Astrocyte (in vitro differentiated cells and primary cell): ENCODE results near the gene CDC42EP3. TPM values are rescaled to one million over a fixed set of nuclear protein-coding genes. Genes with fewer than 3 reads are reported as not detected.
A peak's percentile ranks its signal among the peaks of the same experiment; 100 is the strongest.

Source experiments
- DNase-seq: peaks from one replicate; pipeline ENCODE4 v3.0.0-alpha.2; 2010; ENCODE audit warnings: low read depth
- FAIRE-seq: peaks from 2 replicates; lab custom pipeline; 2011; peaks lifted over from hg19 to GRCh38; lab: Jason Lieb, UNC
- H2AFZ ChIP-seq: 2 replicates; pipeline ENCODE4 v1.6.0; 2012; ENCODE audit warnings: low read depth, low read length, inconsistent platforms
- H3K27ac ChIP-seq: 2 replicates; pipeline ENCODE4 v1.5.1; 2011; ENCODE audit warnings: low read depth, low read length, inconsistent platforms
- H3K27me3 ChIP-seq: 2 replicates; pipeline ENCODE4 v1.6.0; 2011; ENCODE audit warnings: low read length, inconsistent platforms; ENCODE audit not compliant: insufficient read depth
- H3K36me3 ChIP-seq: 2 replicates; pipeline ENCODE4 v1.5.1; 2011; ENCODE audit warnings: low read length, inconsistent platforms; ENCODE audit not compliant: insufficient read depth
- H3K4me1 ChIP-seq: 2 replicates; pipeline ENCODE4 v1.5.1; 2011; ENCODE audit warnings: low read length, inconsistent platforms; ENCODE audit not compliant: insufficient read depth
- H3K4me2 ChIP-seq: 2 replicates; pipeline ENCODE4 v1.6.0; 2012; ENCODE audit warnings: low read length, inconsistent platforms
- H3K4me3 ChIP-seq: 2 replicates; pipeline ENCODE4 v1.5.1; 2011; ENCODE audit warnings: low read depth, mild to moderate bottlenecking, low read length, inconsistent platforms; ENCODE audit not compliant: insufficient read depth
- H3K79me2 ChIP-seq: 2 replicates; pipeline ENCODE4 v1.6.0; 2012; ENCODE audit warnings: mild to moderate bottlenecking, low read length, inconsistent platforms; ENCODE audit not compliant: insufficient read depth
- H3K9ac ChIP-seq: 2 replicates; pipeline ENCODE4 v1.6.0; 2012; ENCODE audit warnings: mild to moderate bottlenecking, low read length, inconsistent platforms
- H3K9me3 ChIP-seq: 2 replicates; pipeline ENCODE4 v1.5.1; 2012; ENCODE audit warnings: low read depth, mild to moderate bottlenecking, low read length, inconsistent platforms; ENCODE audit not compliant: insufficient read depth
- H4K20me1 ChIP-seq: 2 replicates; pipeline ENCODE4 v1.6.0; 2012; ENCODE audit warnings: low read length, inconsistent platforms; ENCODE audit not compliant: insufficient read depth
- H3K27ac Mint-ChIP-seq: one replicate; pipeline ENCODE4 v1.8.0; 2021; ENCODE audit warnings: mild to moderate bottlenecking, mixed read lengths; ENCODE audit not compliant: unreplicated experiment
- H3K27me3 Mint-ChIP-seq: one replicate; pipeline ENCODE4 v1.8.0; 2021; ENCODE audit warnings: low read depth, mixed read lengths; ENCODE audit not compliant: unreplicated experiment
- H3K36me3 Mint-ChIP-seq: one replicate; pipeline ENCODE4 v1.8.0; 2021; ENCODE audit warnings: low read depth, mixed read lengths; ENCODE audit not compliant: unreplicated experiment
- H3K4me1 Mint-ChIP-seq: one replicate; pipeline ENCODE4 v1.8.0; 2021; ENCODE audit warnings: low read depth, mixed read lengths; ENCODE audit not compliant: unreplicated experiment
- H3K4me3 Mint-ChIP-seq: one replicate; pipeline ENCODE4 v1.8.0; 2021; ENCODE audit warnings: mild to moderate bottlenecking, moderate library complexity, mixed read lengths; ENCODE audit not compliant: unreplicated experiment
- H3K9me3 Mint-ChIP-seq: one replicate; pipeline ENCODE4 v1.8.0; 2021; ENCODE audit warnings: mild to moderate bottlenecking, mixed read lengths; ENCODE audit not compliant: unreplicated experiment
- EZH2 ChIP-seq: IDR thresholded peaks from 2 replicates; pipeline ENCODE4 v1.6.1; 2012; ENCODE audit warnings: mild to moderate bottlenecking, low read length, inconsistent platforms; ENCODE audit not compliant: insufficient read depth
- total RNA-seq: library from RNA; stranded (reverse); gene quantifications from 2 replicates; pipeline ENCODE4 v1.2.1, GENCODE V29; 2021
- TF ChIP-seq, protein P1 (sequence below): IDR thresholded peaks from 2 replicates; pipeline ENCODE4 v1.5.1; 2011; ENCODE audit warnings: low read depth, mild to moderate bottlenecking, inconsistent platforms, low read length, moderate library complexity; ENCODE audit not compliant: insufficient read depth

Gene CDC42EP3
- total RNA-seq, 1 donor from 2014 or later, result 94.3 TPM

- Histone ChIP-seq H2AFZ (no peak overlapping the region), H3K27ac (no peak overlapping the region), H4K20me1 (no peaks in the 10 kb centered on the region), H3K79me2 (no peaks in the 10 kb centered on the region), H3K9ac (no peak overlapping the region), H3K9me3 (no peaks in the 10 kb centered on the region), H3K4me1 (peaks cover 10% of the 10 kb centered on the region), H3K36me3 (no peaks in the 10 kb centered on the region), H3K4me2 (no peak overlapping the region), H3K27me3 (no peaks in the 10 kb centered on the region), H3K4me3 (no peak overlapping the region)
- no peak overlapping the region for H3K27ac Mint-ChIP-seq
- H3K27me3 Mint-ChIP-seq, result no peaks in the 10 kb centered on the region
- H3K4me3 Mint-ChIP-seq, result no peak overlapping the region
- H3K9me3 Mint-ChIP-seq, result peaks cover 1% of the 10 kb centered on the region
- peaks cover 15% of the 10 kb centered on the region for H3K4me1 Mint-ChIP-seq
- H3K36me3 Mint-ChIP-seq, result no peaks in the 10 kb centered on the region
- TF ChIP-seq EZH2, result no peak
- DNase-seq (no peak), FAIRE-seq (no peak)
Measured at GRCh38 chr2:37612382-37612781, 59.1 kb downstream of the CDC42EP3 start.

- Histone ChIP-seq H3K27ac (no peak overlapping the region), H3K9me3 (no peaks in the 10 kb centered on the region), H2AFZ (no peak overlapping the region), H3K27me3 (no peaks in the 10 kb centered on the region), H3K36me3 (no peaks in the 10 kb centered on the region), H3K4me3 (no peak overlapping the region), H3K4me1 (peaks cover 10% of the 10 kb centered on the region), H3K9ac (no peak overlapping the region), H3K79me2 (no peaks in the 10 kb centered on the region), H4K20me1 (no peaks in the 10 kb centered on the region), H3K4me2 (no peak overlapping the region)
- Mint-ChIP-seq H3K27me3 (no peaks in the 10 kb centered on the region), H3K4me3 (no peak overlapping the region), H3K4me1 (peaks cover 6% of the 10 kb centered on the region), H3K9me3 (peaks cover 1% of the 10 kb centered on the region), H3K27ac (no peak overlapping the region), H3K36me3 (no peaks in the 10 kb centered on the region)
- FAIRE-seq (no peak), DNase-seq (peak; percentile 56)
- TF ChIP-seq EZH2, result no peak
- TF ChIP-seq, protein P1, sequence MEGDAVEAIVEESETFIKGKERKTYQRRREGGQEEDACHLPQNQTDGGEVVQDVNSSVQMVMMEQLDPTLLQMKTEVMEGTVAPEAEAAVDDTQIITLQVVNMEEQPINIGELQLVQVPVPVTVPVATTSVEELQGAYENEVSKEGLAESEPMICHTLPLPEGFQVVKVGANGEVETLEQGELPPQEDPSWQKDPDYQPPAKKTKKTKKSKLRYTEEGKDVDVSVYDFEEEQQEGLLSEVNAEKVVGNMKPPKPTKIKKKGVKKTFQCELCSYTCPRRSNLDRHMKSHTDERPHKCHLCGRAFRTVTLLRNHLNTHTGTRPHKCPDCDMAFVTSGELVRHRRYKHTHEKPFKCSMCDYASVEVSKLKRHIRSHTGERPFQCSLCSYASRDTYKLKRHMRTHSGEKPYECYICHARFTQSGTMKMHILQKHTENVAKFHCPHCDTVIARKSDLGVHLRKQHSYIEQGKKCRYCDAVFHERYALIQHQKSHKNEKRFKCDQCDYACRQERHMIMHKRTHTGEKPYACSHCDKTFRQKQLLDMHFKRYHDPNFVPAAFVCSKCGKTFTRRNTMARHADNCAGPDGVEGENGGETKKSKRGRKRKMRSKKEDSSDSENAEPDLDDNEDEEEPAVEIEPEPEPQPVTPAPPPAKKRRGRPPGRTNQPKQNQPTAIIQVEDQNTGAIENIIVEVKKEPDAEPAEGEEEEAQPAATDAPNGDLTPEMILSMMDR, result no peak
Measured at GRCh38 chr2:37610638-37611289, 60.7 kb downstream of the CDC42EP3 start.

DNA sequence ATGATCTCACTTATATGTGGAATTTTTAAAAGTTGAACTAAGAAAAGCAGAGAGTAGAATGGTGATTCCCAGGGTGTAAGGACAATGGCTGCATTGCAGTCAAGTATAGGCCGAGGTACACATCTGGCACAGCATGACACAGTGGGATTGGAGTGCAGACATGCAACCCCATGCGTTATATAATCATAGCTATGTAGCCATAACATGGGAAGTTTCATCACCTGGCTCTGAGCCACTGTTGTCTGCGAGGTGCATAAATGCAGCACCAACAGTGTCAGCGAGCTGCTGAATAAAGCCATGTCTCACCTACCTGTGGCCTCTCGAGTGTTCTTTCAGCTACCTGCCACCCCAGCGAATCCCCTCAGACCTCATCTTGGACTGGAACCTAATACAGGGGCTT is 61.7 kb downstream of the CDC42EP3 start:
- H3K9me3 ChIP-seq, result no peaks in the 10 kb centered on the region
- no peak overlapping the region for H3K9ac ChIP-seq
- H3K4me3 ChIP-seq, result no peak overlapping the region
- no peaks in the 10 kb centered on the region for H4K20me1 ChIP-seq
- peaks cover 3% of the 10 kb centered on the region for H3K9me3 Mint-ChIP-seq
- DNase-seq (no peak), FAIRE-seq (no peak)
- H3K27ac Mint-ChIP-seq, result no peak overlapping the region
- TF ChIP-seq, protein P1, result no peak
- no peak for TF ChIP-seq EZH2
- no peaks in the 10 kb centered on the region for H3K36me3 ChIP-seq
- no peaks in the 10 kb centered on the region for H3K79me2 ChIP-seq
- H3K27ac ChIP-seq, result no peak overlapping the region
- no peaks in the 10 kb centered on the region for H3K27me3 ChIP-seq
- no peak overlapping the region for H3K4me3 Mint-ChIP-seq
- no peak overlapping the region for H3K4me2 ChIP-seq
- peaks cover 6% of the 10 kb centered on the region for H3K4me1 Mint-ChIP-seq
- no peaks in the 10 kb centered on the region for H3K27me3 Mint-ChIP-seq
- no peak overlapping the region for H2AFZ ChIP-seq
- H3K4me1 ChIP-seq, result peaks cover 11% of the 10 kb centered on the region
- peaks cover 2% of the 10 kb centered on the region for H3K36me3 Mint-ChIP-seq
